Measurements from ENCODE around the gene SPRED1. TPM values are rescaled to one million over a fixed set of nuclear protein-coding genes. Genes with fewer than 3 reads are reported as not detected.
A peak's percentile ranks its signal among the peaks of the same experiment; 100 is the strongest.
"Not testable (repeated sequence)": the region's sequence is repeated elsewhere in the genome, so short reads cannot be mapped to it uniquely, and the experiment has no call there.

Gene SPRED1
- polyA plus RNA-seq, 3 donors, result 32.8 to 36.5 (median 34.6) TPM

GRCh38 chr15:38229705-38230310 lies 22.8 kb upstream of the SPRED1 start:
- no peak for DNase-seq (ENCODE audit: low read depth in 3 of 3, low spot score in 2 of 3)

GRCh38 chr15:38231436-38231835 lies 21.2 kb upstream of the SPRED1 start:
- DNase-seq (ENCODE audit: low read depth in 3 of 3, low spot score in 2 of 3), result no peak

GRCh38 chr15:38237021-38237420 lies 15.6 kb upstream of the SPRED1 start:
- DNase-seq (ENCODE audit: low read depth in 3 of 3, low spot score in 2 of 3), result not testable (repeated sequence)

GRCh38 chr15:38238311-38238710 lies 14.3 kb upstream of the SPRED1 start:
- DNase-seq (ENCODE audit: low read depth in 3 of 3, low spot score in 2 of 3), result no peak

GRCh38 chr15:38242055-38242454 lies 10.6 kb upstream of the SPRED1 start:
- no peak for DNase-seq (ENCODE audit: low read depth in 3 of 3, low spot score in 2 of 3)

GRCh38 chr15:38243278-38244055 lies 9.2 kb upstream of the SPRED1 start:
- DNase-seq (ENCODE audit: low read depth in 3 of 3, low spot score in 2 of 3), result no peak

GRCh38 chr15:38247336-38247735 lies 5.3 kb upstream of the SPRED1 start:
- DNase-seq (ENCODE audit: low read depth in 3 of 3, low spot score in 2 of 3), result no peak

GRCh38 chr15:38253351-38253781 lies 730 bp downstream of the SPRED1 start:
- DNase-seq (ENCODE audit: low read depth in 3 of 3, low spot score in 2 of 3), result peak in 2 of 3 donors; percentile 25 to 40

GRCh38 chr15:38254051-38254883 lies 1.6 kb downstream of the SPRED1 start:
- peak in 2 of 3 donors; percentile 36 to 41 for DNase-seq (ENCODE audit: low read depth in 3 of 3, low spot score in 2 of 3)

- DNase-seq (ENCODE audit: low read depth in 3 of 3, low spot score in 2 of 3), result no peak
Measured at GRCh38 chr15:38255690-38256089, 3.1 kb downstream of the SPRED1 start.

GRCh38 chr15:38257676-38258075 lies 5.0 kb downstream of the SPRED1 start:
- DNase-seq (ENCODE audit: low read depth in 3 of 3, low spot score in 2 of 3), result no peak

- no peak for DNase-seq (ENCODE audit: low read depth in 3 of 3, low spot score in 2 of 3)
Measured at GRCh38 chr15:38259134-38259533, 6.5 kb downstream of the SPRED1 start.

- DNase-seq (ENCODE audit: low read depth in 3 of 3, low spot score in 2 of 3), result no peak
Measured at GRCh38 chr15:38260077-38260476, 7.4 kb downstream of the SPRED1 start.

GRCh38 chr15:38263251-38263650 lies 10.6 kb downstream of the SPRED1 start:
- DNase-seq (ENCODE audit: low read depth in 3 of 3, low spot score in 2 of 3), result no peak

- no peak for DNase-seq (ENCODE audit: low read depth in 3 of 3, low spot score in 2 of 3)
Measured at GRCh38 chr15:38263996-38264395, 11.4 kb downstream of the SPRED1 start.

GRCh38 chr15:38266247-38266986 lies 13.8 kb downstream of the SPRED1 start:
- DNase-seq (ENCODE audit: low read depth in 3 of 3, low spot score in 2 of 3), result no peak

GRCh38 chr15:38267421-38268022 lies 14.9 kb downstream of the SPRED1 start:
- no peak for DNase-seq (ENCODE audit: low read depth in 3 of 3, low spot score in 2 of 3)

- DNase-seq (ENCODE audit: low read depth in 3 of 3, low spot score in 2 of 3), result no peak
Measured at GRCh38 chr15:38271144-38271543, 18.5 kb downstream of the SPRED1 start.

- no peak for DNase-seq (ENCODE audit: low read depth in 3 of 3, low spot score in 2 of 3)
Measured at GRCh38 chr15:38271895-38272294, 19.3 kb downstream of the SPRED1 start.

- not testable (repeated sequence) for DNase-seq (ENCODE audit: low read depth in 3 of 3, low spot score in 2 of 3)
Measured at GRCh38 chr15:38272431-38272830, 19.8 kb downstream of the SPRED1 start.
